ENCODE data around the gene CDH16. TPM values are rescaled to one million over a fixed set of nuclear protein-coding genes. Genes with fewer than 3 reads are reported as not detected.
"Not testable (repeated sequence)": the region's sequence is repeated elsewhere in the genome, so short reads cannot be mapped to it uniquely, and the experiment has no call there.

Gene CDH16
- total and polyA plus RNA-seq, 11 donors: 0.08 to 1.6 (median 0.17) TPM; not detected in 5

- ATAC-seq (peak in 3 of 4 donors; percentile 72 to 86 (median 76)), DNase-seq (peak in 2 of 5 donors; percentile 41 to 64)
- H3K4me1 ChIP-seq: peaks cover 0 to 33% (median 0%) of the 10 kb centered on the region in 12 donors
- peak within 1 kb of the TSS in 1 of 12 donors; percentile 18 for H3K27ac ChIP-seq
- no peaks in the 10 kb centered on the region for H3K36me3 ChIP-seq
- H3K27me3 ChIP-seq: no peaks in the 10 kb centered on the region
- H3K9me3 ChIP-seq: no peaks in the 10 kb centered on the region
- intact Hi-C loops (cut with DNase I): no loop called here
- WGBS, 4 donors: 66 to 78% (median 68%) methylated on average over 15 to 16 of the region's 16 CpGs
- H3K4me3 ChIP-seq: no peak within 1 kb of the TSS
- peak; percentile 38 to 69 (median 50) for TF ChIP-seq CTCF (IDR thresholded peaks at IDR 0.05)
- no peak for TF ChIP-seq POLR2A (IDR thresholded peaks at IDR 0.05)
Measured at GRCh38 chr16:66961065-66961744, 42.5 kb upstream of the CDH16 start, which contains the start of gene CES3. Gene CES3, plus strand, starts transcription at chr16:66961266. Its CDS starts 42 bp downstream, at chr16:66961308.

- DNase-seq (no peak), ATAC-seq (no peak)
- H3K4me3 ChIP-seq: no peak overlapping the region
- intact Hi-C loops (cut with DNase I): no loop called here
- no peaks in the 10 kb centered on the region for H3K9me3 ChIP-seq
- H3K4me1 ChIP-seq: peaks cover 0 to 33% (median 0%) of the 10 kb centered on the region in 12 donors
- H3K27me3 ChIP-seq: no peaks in the 10 kb centered on the region
- TF ChIP-seq POLR2A (IDR thresholded peaks at IDR 0.05) (no peak), CTCF (IDR thresholded peaks at IDR 0.05) (no peak)
- 85 to 91% (median 91%) methylated on average over 1 of the region's 1 CpG for WGBS, 4 donors
- peak overlapping the region in 1 of 12 donors; percentile 18 for H3K27ac ChIP-seq
- no peaks in the 10 kb centered on the region for H3K36me3 ChIP-seq
Measured at GRCh38 chr16:66960270-66960669, 41.6 kb upstream of the CDH16 start.

- DNase-seq (peak in 2 of 5 donors; percentile 47 to 57), ATAC-seq (peak in 3 of 4 donors; percentile 12 to 63 (median 26))
- WGBS, 4 donors: 56 to 73% (median 62%) methylated on average over 4 to 5 of the region's 5 CpGs
- H3K36me3 ChIP-seq: no peaks in the 10 kb centered on the region
- H3K4me3 ChIP-seq: no peak overlapping the region
- TF ChIP-seq CTCF (IDR thresholded peaks at IDR 0.05) (no peak), POLR2A (IDR thresholded peaks at IDR 0.05) (no peak)
- peaks cover 0 to 33% (median 0%) of the 10 kb centered on the region in 12 donors for H3K4me1 ChIP-seq
- H3K9me3 ChIP-seq: no peaks in the 10 kb centered on the region
- peak overlapping the region in 1 of 12 donors; percentile 18 for H3K27ac ChIP-seq
- no peaks in the 10 kb centered on the region for H3K27me3 ChIP-seq
- intact Hi-C loops (cut with DNase I): no loop called here
Measured at GRCh38 chr16:66959704-66960161, 41.0 kb upstream of the CDH16 start.

- no peak overlapping the region for H3K27ac ChIP-seq
- H3K9me3 ChIP-seq: no peaks in the 10 kb centered on the region
- DNase-seq (peak in 1 of 5 donors; percentile 9), ATAC-seq (no peak)
- peaks cover 0 to 33% (median 0%) of the 10 kb centered on the region in 12 donors for H3K4me1 ChIP-seq
- WGBS, 4 donors: 77 to 85% (median 80%) methylated on average over 7 of the region's 7 CpGs
- H3K4me3 ChIP-seq: no peak overlapping the region
- H3K27me3 ChIP-seq: no peaks in the 10 kb centered on the region
- TF ChIP-seq CTCF (IDR thresholded peaks at IDR 0.05) (no peak), POLR2A (IDR thresholded peaks at IDR 0.05) (no peak)
- intact Hi-C loops (cut with DNase I): no loop called here
- H3K36me3 ChIP-seq: no peaks in the 10 kb centered on the region
Measured at GRCh38 chr16:66958857-66959703, 40.4 kb upstream of the CDH16 start.

GRCh38 chr16:66956154-66956457 lies 37.4 kb upstream of the CDH16 start:
- H3K9me3 ChIP-seq; H3K4me3 ChIP-seq; H3K36me3 ChIP-seq; intact Hi-C loops (cut with DNase I); H3K27ac ChIP-seq; ATAC-seq; DNase-seq: not testable (repeated sequence)
- peaks cover 0 to 18% (median 0%) of the 10 kb centered on the region in 12 donors for H3K4me1 ChIP-seq
- WGBS, 4 donors: 73 to 100% (median 80%) methylated on average over 1 of the region's 1 CpG
- peaks cover 0 to 10% (median 0%) of the 10 kb centered on the region in 9 donors for H3K27me3 ChIP-seq

GRCh38 chr16:66955363-66956153 lies 36.9 kb upstream of the CDH16 start:
- H3K36me3 ChIP-seq, H3K4me3 ChIP-seq, H3K27ac ChIP-seq, ATAC-seq, H3K9me3 ChIP-seq, DNase-seq: not testable (repeated sequence)
- H3K27me3 ChIP-seq: peaks cover 0 to 13% (median 0%) of the 10 kb centered on the region in 9 donors
- WGBS, 4 donors: 71 to 76% (median 74%) methylated on average over 17 of the region's 17 CpGs
- peaks cover 0 to 13% (median 0%) of the 10 kb centered on the region in 12 donors for H3K4me1 ChIP-seq
- intact Hi-C loops (cut with DNase I): loop anchor here in 1 of 10 donors (2.0 kb wide), 2 partner anchors 61 to 229 kb away; no protein-coding TSS in a partner anchor

Data from heart left ventricle (tissue), 16 donors.